ENCODE measurements around the gene PRKD3. TPM values are rescaled to one million over a fixed set of nuclear protein-coding genes. Genes with fewer than 3 reads are reported as not detected.

The PRKD3 gene
- total and polyA plus RNA-seq, 2 donors (not counting 1 experiment from before 2014, with no cell fraction given), result 28.9 to 82.2 TPM

GRCh38 chr2:37361994-37362698, 37.5 kb upstream of the PRKD3 start:
- H3K27ac Mint-ChIP-seq, result no peak overlapping the region
- no peaks in the 10 kb centered on the region for H3K36me3 ChIP-seq (replicated peaks in 1 of 2; ENCODE audit: control extremely low read depth in 1 of 2, control insufficient read depth in 1 of 2, extremely low read depth in 1 of 2, insufficient read depth in 2 of 2, low read length in 1 of 2)
- POLR2A ChIA-PET, result no interaction called here
- H3K79me2 ChIP-seq (ENCODE audit: control insufficient read depth, insufficient read depth, low read length), result no peaks in the 10 kb centered on the region
- no peak overlapping the region for H2AFZ ChIP-seq (ENCODE audit: insufficient read depth, low read depth, low read length, poor library complexity, severe bottlenecking)
- no peak overlapping the region for H3K4me2 ChIP-seq (replicated peaks; ENCODE audit: low read depth, low read length, poor library complexity, severe bottlenecking)
- no peak for DNase-seq
- H3K9me3 ChIP-seq (ENCODE audit: control extremely low read depth in 1 of 3, control insufficient read depth in 2 of 3, insufficient read depth in 1 of 3, low read length in 2 of 3), result no peaks in the 10 kb centered on the region
- CTCF ChIA-PET, result no interaction called here
- H3K9ac ChIP-seq (ENCODE audit: low read length), result no peak overlapping the region
- peaks cover 8% of the 10 kb centered on the region for H3K4me1 Mint-ChIP-seq
- H3K27ac ChIP-seq (ENCODE audit: low read length in 2 of 2), result no peak overlapping the region
- H3K4me3 ChIP-seq (ENCODE audit: control extremely low read depth in 1 of 5, extremely low read depth in 1 of 5, insufficient read depth in 1 of 5, low read depth in 2 of 5, low read length in 4 of 5), result no peak overlapping the region
- TF ChIP-seq, protein P1, sequence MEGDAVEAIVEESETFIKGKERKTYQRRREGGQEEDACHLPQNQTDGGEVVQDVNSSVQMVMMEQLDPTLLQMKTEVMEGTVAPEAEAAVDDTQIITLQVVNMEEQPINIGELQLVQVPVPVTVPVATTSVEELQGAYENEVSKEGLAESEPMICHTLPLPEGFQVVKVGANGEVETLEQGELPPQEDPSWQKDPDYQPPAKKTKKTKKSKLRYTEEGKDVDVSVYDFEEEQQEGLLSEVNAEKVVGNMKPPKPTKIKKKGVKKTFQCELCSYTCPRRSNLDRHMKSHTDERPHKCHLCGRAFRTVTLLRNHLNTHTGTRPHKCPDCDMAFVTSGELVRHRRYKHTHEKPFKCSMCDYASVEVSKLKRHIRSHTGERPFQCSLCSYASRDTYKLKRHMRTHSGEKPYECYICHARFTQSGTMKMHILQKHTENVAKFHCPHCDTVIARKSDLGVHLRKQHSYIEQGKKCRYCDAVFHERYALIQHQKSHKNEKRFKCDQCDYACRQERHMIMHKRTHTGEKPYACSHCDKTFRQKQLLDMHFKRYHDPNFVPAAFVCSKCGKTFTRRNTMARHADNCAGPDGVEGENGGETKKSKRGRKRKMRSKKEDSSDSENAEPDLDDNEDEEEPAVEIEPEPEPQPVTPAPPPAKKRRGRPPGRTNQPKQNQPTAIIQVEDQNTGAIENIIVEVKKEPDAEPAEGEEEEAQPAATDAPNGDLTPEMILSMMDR (IDR thresholded peaks at IDR 0.05), result no peak
- no peak for TF ChIP-seq EZH2 (IDR thresholded peaks at IDR 0.05; ENCODE audit: borderline replicate concordance, insufficient read depth, low read depth, low read length, poor library complexity, severe bottlenecking)
- peaks cover 0 to 3% (median 0%) of the 10 kb centered on the region in 4 experiments for H3K27me3 ChIP-seq (replicated peaks in 1 of 4; ENCODE audit: control extremely low read depth in 1 of 4, control insufficient read depth in 3 of 4, insufficient read depth in 4 of 4, low read length in 3 of 4)
- intact Hi-C loops (cut with micrococcal nuclease), result no loop called here
- no peaks in the 10 kb centered on the region for H3K27me3 Mint-ChIP-seq
- no peak for ATAC-seq (ENCODE audit: low read depth)
- 98% methylated on average over 6 of the region's 9 CpGs for WGBS (ENCODE audit: insufficient coverage)
- no peak overlapping the region for H3K4me3 Mint-ChIP-seq
- no peaks in the 10 kb centered on the region for H3K9me3 Mint-ChIP-seq (ENCODE audit: insufficient read depth)
- peaks cover 3 to 9% of the 10 kb centered on the region in 2 donors for H3K4me1 ChIP-seq (ENCODE audit: control insufficient read depth in 2 of 2, insufficient read depth in 2 of 2, low read length in 2 of 2)
- H4K20me1 ChIP-seq (ENCODE audit: control insufficient read depth, insufficient read depth, low read length, poor library complexity, severe bottlenecking), result no peaks in the 10 kb centered on the region

- no peak overlapping the region for H2AFZ ChIP-seq (ENCODE audit: insufficient read depth, low read depth, low read length, poor library complexity, severe bottlenecking)
- ChIA-PET CTCF (interaction anchor here (0.6 to 1.0 kb wide), 2 partner anchors 47 to 1076 kb away, joined by 3 read pairs; no protein-coding TSS in a partner anchor), POLR2A (interaction anchor here (0.6 kb wide), 1 partner anchor 53 kb away, joined by 3 read pairs; no protein-coding TSS in a partner anchor)
- no peaks in the 10 kb centered on the region for H4K20me1 ChIP-seq (ENCODE audit: control insufficient read depth, insufficient read depth, low read length, poor library complexity, severe bottlenecking)
- H3K4me2 ChIP-seq (replicated peaks; ENCODE audit: low read depth, low read length, poor library complexity, severe bottlenecking), result no peak overlapping the region
- Mint-ChIP-seq H3K4me3 (no peak overlapping the region), H3K27ac (no peak overlapping the region), H3K4me1 (peaks cover 2% of the 10 kb centered on the region), H3K27me3 (peaks cover 3% of the 10 kb centered on the region), H3K9me3 (ENCODE audit: insufficient read depth) (no peaks in the 10 kb centered on the region)
- no peak overlapping the region for H3K9ac ChIP-seq (ENCODE audit: low read length)
- H3K27ac ChIP-seq (ENCODE audit: low read length in 2 of 2), result no peak overlapping the region
- H3K79me2 ChIP-seq (ENCODE audit: control insufficient read depth, insufficient read depth, low read length), result no peaks in the 10 kb centered on the region
- intact Hi-C loops (cut with micrococcal nuclease), result no loop called here
- H3K27me3 ChIP-seq (replicated peaks in 1 of 4; ENCODE audit: control extremely low read depth in 1 of 4, control insufficient read depth in 3 of 4, insufficient read depth in 4 of 4, low read length in 3 of 4), result peaks cover 0 to 3% (median under 1%) of the 10 kb centered on the region in 4 experiments
- TF ChIP-seq EZH2 (IDR thresholded peaks at IDR 0.05; ENCODE audit: borderline replicate concordance, insufficient read depth, low read depth, low read length, poor library complexity, severe bottlenecking), result no peak
- TF ChIP-seq, protein P1 (IDR thresholded peaks at IDR 0.05), result no peak
- no peaks in the 10 kb centered on the region for H3K36me3 ChIP-seq (replicated peaks in 1 of 2; ENCODE audit: control extremely low read depth in 1 of 2, control insufficient read depth in 1 of 2, extremely low read depth in 1 of 2, insufficient read depth in 2 of 2, low read length in 1 of 2)
- H3K9me3 ChIP-seq (ENCODE audit: control extremely low read depth in 1 of 3, control insufficient read depth in 2 of 3, insufficient read depth in 1 of 3, low read length in 2 of 3), result no peaks in the 10 kb centered on the region
- DNase-seq (no peak), ATAC-seq (ENCODE audit: low read depth) (no peak)
- no peak overlapping the region for H3K4me3 ChIP-seq (ENCODE audit: control extremely low read depth in 1 of 5, extremely low read depth in 1 of 5, insufficient read depth in 1 of 5, low read depth in 2 of 5, low read length in 4 of 5)
- peaks cover 0 to under 1% of the 10 kb centered on the region in 2 donors for H3K4me1 ChIP-seq (ENCODE audit: control insufficient read depth in 2 of 2, insufficient read depth in 2 of 2, low read length in 2 of 2)
- WGBS (ENCODE audit: insufficient coverage), result 100% methylated on average over 1 of the region's 3 CpGs
Measured at GRCh38 chr2:37361216-37361815, 36.7 kb upstream of the PRKD3 start.

Data from B cell (primary cell).